Activated CD8-positive, alpha-beta memory T cell treated with anti-CD3 and anti-CD28 coated beads, Interleukin-2, amount 10 ng/mL, durations not matched to agents 7 days and 5 days (primary cell): ENCODE measurements around the gene PNLIPRP1. TPM values are rescaled to one million over a fixed set of nuclear protein-coding genes. Genes with fewer than 3 reads are reported as not detected.

Source experiments
- ATAC-seq: fragments of 150-1000 bp; cut with Tn5 transposase; one replicate; pipeline ENCODE4 v1.10.0; 2021; ENCODE audit warnings: moderate library complexity
- CTCF ChIA-PET: fragments of 350-600 bp; sonication (Branson Sonifier 250); formaldehyde crosslinking; loops from one replicate; lab custom pipeline; 2021; ENCODE audit warnings: antibody characterized with exemption; lab: Charles Lee
- DNase-seq: peaks from one replicate; pipeline ENCODE4 v3.0.0-alpha.2; 2020
- H3K27ac Mint-ChIP-seq: one replicate; pipeline ENCODE4 v1.8.0; 2021; ENCODE audit warnings: mild to moderate bottlenecking, mixed read lengths
- H3K27me3 Mint-ChIP-seq: one replicate; pipeline ENCODE4 v1.8.0; 2021; ENCODE audit warnings: mixed read lengths
- H3K36me3 Mint-ChIP-seq: one replicate; pipeline ENCODE4 v1.8.0; 2021; ENCODE audit warnings: mild to moderate bottlenecking, mixed read lengths
- H3K4me1 Mint-ChIP-seq: one replicate; pipeline ENCODE4 v1.8.0; 2021; ENCODE audit warnings: mixed read lengths
- H3K4me3 Mint-ChIP-seq: one replicate; pipeline ENCODE4 v1.8.0; 2021; ENCODE audit warnings: mild to moderate bottlenecking, moderate library complexity, mixed read lengths
- H3K9me3 Mint-ChIP-seq: one replicate; pipeline ENCODE4 v1.8.0; 2022; ENCODE audit warnings: low read depth, mixed read lengths
- total RNA-seq, 2 experiments: library from RNA; stranded (reverse); gene quantifications; one replicate each; pipeline ENCODE4 v1.2.3, GENCODE V29; 2021

Gene PNLIPRP1
- total RNA-seq, 2 experiments from 2014 or later = not detected

- ATAC-seq (no peak), DNase-seq (no peak)
- H3K4me1 Mint-ChIP-seq = no peaks in the 10 kb centered on the region
- no peaks in the 10 kb centered on the region for H3K27me3 Mint-ChIP-seq
- CTCF ChIA-PET = no interaction called here
- no peak overlapping the region for H3K4me3 Mint-ChIP-seq
- H3K9me3 Mint-ChIP-seq = no peaks in the 10 kb centered on the region
- H3K27ac Mint-ChIP-seq = no peak overlapping the region
- no peaks in the 10 kb centered on the region for H3K36me3 Mint-ChIP-seq
Measured at GRCh38 chr10:116587878-116588591, 2.7 kb upstream of the PNLIPRP1 start.

GRCh38 chr10:116588995-116589394, 1.8 kb upstream of the PNLIPRP1 start:
- no peak overlapping the region for H3K4me3 Mint-ChIP-seq

GRCh38 chr10:116589926-116590325, 833 bp upstream of the PNLIPRP1 start:
- Mint-ChIP-seq H3K4me3 (no peak overlapping the region), H3K4me1 (no peaks in the 10 kb centered on the region), H3K36me3 (no peaks in the 10 kb centered on the region), H3K9me3 (no peaks in the 10 kb centered on the region), H3K27ac (no peak overlapping the region), H3K27me3 (no peaks in the 10 kb centered on the region)
- CTCF ChIA-PET = no interaction called here
- no peak for ATAC-seq
- DNase-seq = no peak

More at GRCh38 chr10:116588995-116589394, 1.8 kb upstream of the PNLIPRP1 start:
- ATAC-seq = no peak
- no peaks in the 10 kb centered on the region for H3K4me1 Mint-ChIP-seq
- no peak overlapping the region for H3K27ac Mint-ChIP-seq
- no peaks in the 10 kb centered on the region for H3K27me3 Mint-ChIP-seq
- CTCF ChIA-PET = no interaction called here
- no peak for DNase-seq
- H3K9me3 Mint-ChIP-seq = no peaks in the 10 kb centered on the region
- H3K36me3 Mint-ChIP-seq = no peaks in the 10 kb centered on the region

GRCh38 chr10:116593139-116593740, 2.5 kb downstream of the PNLIPRP1 start:
- no peaks in the 10 kb centered on the region for H3K27me3 Mint-ChIP-seq
- CTCF ChIA-PET = no interaction called here
- H3K4me1 Mint-ChIP-seq = no peaks in the 10 kb centered on the region
- no peak for ATAC-seq
- H3K4me3 Mint-ChIP-seq = no peak overlapping the region
- no peak overlapping the region for H3K27ac Mint-ChIP-seq
- no peaks in the 10 kb centered on the region for H3K9me3 Mint-ChIP-seq
- no peaks in the 10 kb centered on the region for H3K36me3 Mint-ChIP-seq
- no peak for DNase-seq

GRCh38 chr10:116594525-116595035, 3.8 kb downstream of the PNLIPRP1 start:
- CTCF ChIA-PET = no interaction called here
- Mint-ChIP-seq H3K36me3 (no peaks in the 10 kb centered on the region), H3K27me3 (no peaks in the 10 kb centered on the region), H3K4me3 (no peak overlapping the region), H3K27ac (no peak overlapping the region), H3K4me1 (no peaks in the 10 kb centered on the region), H3K9me3 (no peaks in the 10 kb centered on the region)
- DNase-seq = no peak
- no peak for ATAC-seq

GRCh38 chr10:116596062-116596461, 5.3 kb downstream of the PNLIPRP1 start:
- Mint-ChIP-seq H3K27me3 (no peaks in the 10 kb centered on the region), H3K4me1 (no peaks in the 10 kb centered on the region), H3K9me3 (no peaks in the 10 kb centered on the region), H3K4me3 (no peak overlapping the region), H3K27ac (no peak overlapping the region), H3K36me3 (no peaks in the 10 kb centered on the region)
- ATAC-seq (no peak), DNase-seq (no peak)
- CTCF ChIA-PET = no interaction called here

GRCh38 chr10:116597543-116597942, 6.8 kb downstream of the PNLIPRP1 start:
- no peak overlapping the region for H3K27ac Mint-ChIP-seq

GRCh38 chr10:116598329-116598728, 7.6 kb downstream of the PNLIPRP1 start:
- CTCF ChIA-PET = no interaction called here
- Mint-ChIP-seq H3K27ac (no peak overlapping the region), H3K36me3 (no peaks in the 10 kb centered on the region), H3K4me3 (no peak overlapping the region), H3K4me1 (no peaks in the 10 kb centered on the region), H3K9me3 (no peaks in the 10 kb centered on the region), H3K27me3 (no peaks in the 10 kb centered on the region)
- DNase-seq (no peak), ATAC-seq (no peak)

More at GRCh38 chr10:116597543-116597942, 6.8 kb downstream of the PNLIPRP1 start:
- no peak overlapping the region for H3K4me3 Mint-ChIP-seq
- no peaks in the 10 kb centered on the region for H3K9me3 Mint-ChIP-seq
- H3K4me1 Mint-ChIP-seq = no peaks in the 10 kb centered on the region
- H3K27me3 Mint-ChIP-seq = no peaks in the 10 kb centered on the region
- CTCF ChIA-PET = no interaction called here
- H3K36me3 Mint-ChIP-seq = no peaks in the 10 kb centered on the region
- ATAC-seq (no peak), DNase-seq (no peak)

GRCh38 chr10:116599991-116600390, 9.2 kb downstream of the PNLIPRP1 start:
- Mint-ChIP-seq H3K27ac (no peak overlapping the region), H3K36me3 (no peaks in the 10 kb centered on the region), H3K4me1 (no peaks in the 10 kb centered on the region), H3K4me3 (no peak overlapping the region), H3K27me3 (no peaks in the 10 kb centered on the region), H3K9me3 (no peaks in the 10 kb centered on the region)
- DNase-seq (no peak), ATAC-seq (no peak)
- CTCF ChIA-PET = interaction anchor here (0.5 kb wide), 1 partner anchor 354 kb away, joined by 3 read pairs; no protein-coding TSS in a partner anchor

- ATAC-seq (no peak), DNase-seq (no peak)
- Mint-ChIP-seq H3K36me3 (no peaks in the 10 kb centered on the region), H3K27ac (no peak overlapping the region), H3K4me1 (no peaks in the 10 kb centered on the region), H3K4me3 (no peak overlapping the region), H3K9me3 (no peaks in the 10 kb centered on the region), H3K27me3 (no peaks in the 10 kb centered on the region)
- CTCF ChIA-PET = no interaction called here
Measured at GRCh38 chr10:116602648-116603400, 12.1 kb downstream of the PNLIPRP1 start.

GRCh38 chr10:116606061-116606483, 15.3 kb downstream of the PNLIPRP1 start:
- H3K36me3 Mint-ChIP-seq = no peaks in the 10 kb centered on the region
- DNase-seq (no peak), ATAC-seq (no peak)
- CTCF ChIA-PET = no interaction called here
- H3K27ac Mint-ChIP-seq = no peak overlapping the region
- H3K4me3 Mint-ChIP-seq = no peak overlapping the region
- no peaks in the 10 kb centered on the region for H3K27me3 Mint-ChIP-seq
- H3K4me1 Mint-ChIP-seq = no peaks in the 10 kb centered on the region
- no peaks in the 10 kb centered on the region for H3K9me3 Mint-ChIP-seq

- DNase-seq (no peak), ATAC-seq (no peak)
- CTCF ChIA-PET = no interaction called here
- Mint-ChIP-seq H3K9me3 (no peaks in the 10 kb centered on the region), H3K27me3 (no peaks in the 10 kb centered on the region), H3K4me1 (no peaks in the 10 kb centered on the region), H3K36me3 (no peaks in the 10 kb centered on the region), H3K27ac (no peak overlapping the region), H3K4me3 (no peak overlapping the region)
Measured at GRCh38 chr10:116607336-116607735, 16.6 kb downstream of the PNLIPRP1 start.

GRCh38 chr10:116608686-116609594, 18.2 kb downstream of the PNLIPRP1 start:
- no peak overlapping the region for H3K27ac Mint-ChIP-seq
- H3K27me3 Mint-ChIP-seq = no peaks in the 10 kb centered on the region
- no peaks in the 10 kb centered on the region for H3K9me3 Mint-ChIP-seq
- no peaks in the 10 kb centered on the region for H3K36me3 Mint-ChIP-seq
- H3K4me3 Mint-ChIP-seq = no peak overlapping the region
- no peaks in the 10 kb centered on the region for H3K4me1 Mint-ChIP-seq
- CTCF ChIA-PET = no interaction called here
- no peak for ATAC-seq
- no peak for DNase-seq
